ENCODE results near the gene CYB5A. TPM values are rescaled to one million over a fixed set of nuclear protein-coding genes. Genes with fewer than 3 reads are reported as not detected.

CYB5A gene
- total and polyA plus RNA-seq, 2 of the 8 experiments (the other 6 are each of a cell fraction or from before 2014, with no cell fraction given), result 154 to 195 TPM

GRCh38 chr18:74290794-74291471, 830 bp downstream of the CYB5A start (continued):
- TF ChIP-seq CEBPB (IDR thresholded peaks at IDR 0.05; ENCODE audit: low read depth, low read length), result no peak
- TF ChIP-seq HDAC6 (IDR thresholded peaks at IDR 0.05; ENCODE audit: low read depth, low read length), result no peak
- no peak for TF ChIP-seq MAFK (IDR thresholded peaks at IDR 0.05; ENCODE audit: low read depth, low read length)
- TF ChIP-seq POLR2A (IDR thresholded peaks at IDR 0.05; ENCODE audit: control extremely low read depth in 1 of 2, low read depth in 2 of 2, low read length in 2 of 2), result no peak
- no peak for TF ChIP-seq POLR2AphosphoS5 (IDR thresholded peaks at IDR 0.05; ENCODE audit: low read depth, low read length)
- TF ChIP-seq CTBP2 (IDR thresholded peaks at IDR 0.05; ENCODE audit: borderline replicate concordance, insufficient read depth, insufficient read length, low read length), result peak; percentile 69
- TF ChIP-seq MAX (IDR thresholded peaks at IDR 0.05), result 0 out of 2 replicates have a peak, but pooled peaks have one; percentile 7
- no peak for TF ChIP-seq POU5F1 (IDR thresholded peaks at IDR 0.05; ENCODE audit: low read depth, low read length)
- peak; percentile 31 to 62 (median 33) for TF ChIP-seq CTCF (IDR thresholded peaks at IDR 0.05; ENCODE audit: control extremely low read depth in 1 of 3, insufficient read depth in 1 of 3, low read depth in 1 of 3, low read length in 3 of 3)
- TF ChIP-seq CBX5 (IDR thresholded peaks at IDR 0.05; ENCODE audit: low read depth, low read length), result no peak
- no peak for TF ChIP-seq SP4 (IDR thresholded peaks at IDR 0.05; ENCODE audit: low read length)
- TF ChIP-seq JUN (IDR thresholded peaks at IDR 0.05; ENCODE audit: low read depth, low read length), result no peak
- no peak for TF ChIP-seq SIX5 (IDR thresholded peaks at IDR 0.05; ENCODE audit: low read depth, low read length)
- no peak for TF ChIP-seq JUND (IDR thresholded peaks at IDR 0.05; ENCODE audit: low read length)
- TF ChIP-seq ZNF274 (IDR thresholded peaks at IDR 0.05; ENCODE audit: borderline replicate concordance, extremely low read depth, low read length), result no peak
- no peak for TF ChIP-seq CHD1 (IDR thresholded peaks at IDR 0.05; ENCODE audit: low read depth, low read length)
- peak; percentile 49; the same call in 1 of the 2 replicates for TF ChIP-seq SUZ12 (IDR thresholded peaks at IDR 0.05; ENCODE audit: low read length)
- no peak for TF ChIP-seq SIRT6 (IDR thresholded peaks at IDR 0.05; ENCODE audit: low read length)

Measured in H1 (cell line).